NB4 (cell line): ENCODE measurements around the gene SETDB1.

Experiments
- POLR2A ChIP-seq: IDR thresholded peaks from 2 replicates; pipeline ENCODE4 v1.6.1; 2011; ENCODE audit warnings: mild to moderate bottlenecking; ENCODE audit not compliant: insufficient read length; ENCODE audit errors: extremely low read depth
- TF ChIP-seq, protein P1 (sequence below): IDR thresholded peaks from one replicate; pipeline ENCODE4 v1.5.1; 2012; ENCODE audit warnings: low read depth, low read length

DNA sequence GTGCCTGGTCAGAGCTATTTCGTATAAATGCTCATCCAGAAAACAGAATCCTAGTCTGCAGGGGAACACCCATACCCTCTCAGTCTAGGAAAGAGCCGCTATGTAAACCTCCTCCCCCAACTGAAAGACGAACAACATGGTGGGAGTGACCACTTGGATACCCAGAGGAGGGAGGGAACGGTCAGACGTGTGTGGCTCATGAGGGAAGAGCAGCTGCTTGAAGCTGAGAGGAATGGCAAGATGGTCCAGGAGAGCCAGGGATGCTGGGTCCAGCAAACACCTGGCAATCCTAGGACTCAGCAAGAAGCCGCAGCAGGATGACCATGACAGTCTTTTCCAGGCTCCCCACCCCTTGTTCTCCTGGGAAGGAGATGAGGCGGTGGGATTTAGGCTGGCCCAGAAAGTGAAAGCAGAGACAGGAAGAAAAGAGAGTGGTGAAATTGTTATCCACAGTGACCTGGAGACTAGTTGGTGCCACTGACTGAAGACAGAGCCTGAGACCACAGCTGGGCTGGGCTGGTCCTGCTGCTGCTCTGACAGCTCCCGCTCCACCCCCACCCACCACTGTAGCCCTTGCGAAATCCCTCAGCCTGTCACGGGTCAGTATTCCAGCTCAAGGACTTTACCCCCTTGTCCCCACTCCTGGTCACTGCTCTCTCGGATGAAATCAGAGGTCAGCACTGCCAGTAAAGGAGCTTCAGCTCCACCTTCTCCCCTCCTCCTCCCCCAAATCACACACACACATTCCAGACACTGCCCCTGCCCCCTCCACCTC lies 44.8 kb downstream of the SETDB1 start:
- TF ChIP-seq, protein P1, sequence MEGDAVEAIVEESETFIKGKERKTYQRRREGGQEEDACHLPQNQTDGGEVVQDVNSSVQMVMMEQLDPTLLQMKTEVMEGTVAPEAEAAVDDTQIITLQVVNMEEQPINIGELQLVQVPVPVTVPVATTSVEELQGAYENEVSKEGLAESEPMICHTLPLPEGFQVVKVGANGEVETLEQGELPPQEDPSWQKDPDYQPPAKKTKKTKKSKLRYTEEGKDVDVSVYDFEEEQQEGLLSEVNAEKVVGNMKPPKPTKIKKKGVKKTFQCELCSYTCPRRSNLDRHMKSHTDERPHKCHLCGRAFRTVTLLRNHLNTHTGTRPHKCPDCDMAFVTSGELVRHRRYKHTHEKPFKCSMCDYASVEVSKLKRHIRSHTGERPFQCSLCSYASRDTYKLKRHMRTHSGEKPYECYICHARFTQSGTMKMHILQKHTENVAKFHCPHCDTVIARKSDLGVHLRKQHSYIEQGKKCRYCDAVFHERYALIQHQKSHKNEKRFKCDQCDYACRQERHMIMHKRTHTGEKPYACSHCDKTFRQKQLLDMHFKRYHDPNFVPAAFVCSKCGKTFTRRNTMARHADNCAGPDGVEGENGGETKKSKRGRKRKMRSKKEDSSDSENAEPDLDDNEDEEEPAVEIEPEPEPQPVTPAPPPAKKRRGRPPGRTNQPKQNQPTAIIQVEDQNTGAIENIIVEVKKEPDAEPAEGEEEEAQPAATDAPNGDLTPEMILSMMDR: no peak
- TF ChIP-seq POLR2A: no peak
